GM12864 (cell line): Measurements from ENCODE around the gene FDX1.

ENCODE experiments used
- DNase-seq: peaks from one replicate; pipeline ENCODE4 v3.0.0-alpha.2; 2011; ENCODE audit warnings: low read depth
- H3K4me3 ChIP-seq: 2 replicates; pipeline ENCODE4 v1.5.1; 2011; ENCODE audit warnings: mild to moderate bottlenecking, low read depth, low read length, control low read depth
- CTCF ChIP-seq: IDR thresholded peaks from 2 replicates; pipeline ENCODE4 v1.5.1; 2011; ENCODE audit warnings: low read depth, mild to moderate bottlenecking, moderate library complexity, low read length, control low read depth, inconsistent platforms; ENCODE audit errors: missing control alignments

Gene FDX1

GRCh38 chr11:110428040-110428439 is 1.7 kb upstream of the FDX1 start:
- H3K4me3 ChIP-seq: no peak overlapping the region
- TF ChIP-seq CTCF: no peak
- no peak for DNase-seq

GRCh38 chr11:110428956-110429730 is 605 bp upstream of the FDX1 start:
- no peak for DNase-seq
- peak overlapping the region; percentile 99 for H3K4me3 ChIP-seq
- TF ChIP-seq CTCF: no peak

GRCh38 chr11:110430267-110431050 is 711 bp downstream of the FDX1 start:
- DNase-seq: no peak
- H3K4me3 ChIP-seq: peak overlapping the region; percentile 99
- TF ChIP-seq CTCF: no peak

GRCh38 chr11:110431051-110431672 is 1.4 kb downstream of the FDX1 start:
- peak overlapping the region; percentile 99 for H3K4me3 ChIP-seq
- no peak for TF ChIP-seq CTCF
- DNase-seq: no peak

GRCh38 chr11:110431674-110432073 is 1.9 kb downstream of the FDX1 start:
- DNase-seq: no peak
- no peak for TF ChIP-seq CTCF

GRCh38 chr11:110432713-110433392 is 3.1 kb downstream of the FDX1 start:
- no peak overlapping the region for H3K4me3 ChIP-seq
- DNase-seq: no peak

More at GRCh38 chr11:110431674-110432073, 1.9 kb downstream of the FDX1 start:
- peak overlapping the region; percentile 99; the same call in 1 of the 2 replicates for H3K4me3 ChIP-seq

More at GRCh38 chr11:110432713-110433392, 3.1 kb downstream of the FDX1 start:
- TF ChIP-seq CTCF: no peak
